ENCODE data around the gene USP12. TPM values are rescaled to one million over a fixed set of nuclear protein-coding genes. Genes with fewer than 3 reads are reported as not detected.
"Not testable (repeated sequence)": the region's sequence is repeated elsewhere in the genome, so short reads cannot be mapped to it uniquely, and the experiment has no call there.

USP12 gene
- total RNA-seq, 2 donors from 2014 or later: 51.4 to 78.6 TPM

DNA sequence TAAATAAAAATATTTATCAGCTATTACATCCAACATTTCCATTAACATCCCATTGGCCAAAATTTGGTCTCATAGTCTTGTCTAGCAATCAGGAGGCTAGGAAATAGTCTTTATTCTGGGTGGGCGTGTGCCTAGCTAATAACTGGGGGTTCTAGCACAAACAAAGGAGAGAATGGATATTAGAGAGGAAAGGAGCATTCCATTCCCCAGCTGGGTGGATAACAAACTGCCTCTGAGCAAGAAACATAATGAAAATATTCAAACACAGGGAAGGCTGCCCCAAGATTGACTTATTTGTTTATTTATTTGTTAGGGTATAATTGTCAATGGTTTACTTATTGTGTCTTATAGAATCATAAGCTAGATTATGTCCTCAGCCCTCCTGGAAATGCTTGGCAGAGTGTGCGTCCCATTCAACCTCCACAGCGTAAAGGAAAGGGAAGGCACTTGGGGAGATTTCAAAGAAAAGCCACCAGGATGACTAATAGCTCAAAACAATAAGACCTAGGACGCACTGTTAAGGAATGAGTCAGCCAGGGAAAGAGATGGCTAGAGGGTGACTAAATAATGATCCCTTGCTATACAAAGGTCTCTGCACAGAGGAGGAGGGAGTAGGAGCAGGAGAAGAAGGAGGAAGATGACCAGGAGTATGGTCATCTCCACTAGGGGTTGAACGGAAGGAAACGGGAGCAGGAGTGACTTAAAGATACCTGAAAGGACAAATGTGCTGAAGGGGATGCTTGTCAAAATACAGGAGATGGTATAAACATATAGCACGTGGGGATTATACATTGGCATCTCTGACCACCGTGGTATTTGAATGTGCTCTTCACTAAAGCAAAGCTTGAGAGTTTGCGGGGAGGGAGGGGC is 23.5 kb upstream of the USP12 start:
- Mint-ChIP-seq H3K36me3 (peaks cover 6% of the 10 kb centered on the region), H3K4me3 (peak overlapping the region; percentile 62), H3K27me3 (peaks cover 7% of the 10 kb centered on the region in 2 donors), H3K4me1 (ENCODE audit: low read depth in 2 of 2) (peaks cover 13 to 19% of the 10 kb centered on the region in 2 donors), H3K9me3 (no peaks in the 10 kb centered on the region), H3K27ac (peak overlapping the region in 1 of 2 donors; percentile 17)
- no peak for DNase-seq (ENCODE audit: low spot score)
- ATAC-seq: peak; percentile 86 to 94

DNA sequence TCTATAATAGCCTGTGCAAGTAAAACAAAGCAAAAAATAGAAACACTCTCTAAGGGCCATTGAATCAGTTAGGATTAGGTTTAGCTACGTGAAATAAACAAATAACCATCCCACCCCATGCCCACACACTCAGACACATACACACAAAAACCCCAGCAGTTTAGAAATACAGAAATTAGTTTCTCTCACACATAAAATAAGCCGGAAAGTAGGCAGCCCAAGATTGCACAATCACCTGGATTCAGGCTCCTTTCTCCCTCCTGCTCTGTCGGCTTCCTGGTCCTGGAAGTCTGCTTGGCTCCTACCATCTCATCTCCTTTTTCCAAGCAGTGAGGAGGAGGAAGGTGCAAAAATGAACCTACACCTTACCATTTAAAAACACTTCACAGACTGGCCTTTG is 22.6 kb upstream of the USP12 start:
- DNase-seq (ENCODE audit: low spot score) (no peak), ATAC-seq (no peak)
- H3K9me3 Mint-ChIP-seq: no peaks in the 10 kb centered on the region
- H3K27ac Mint-ChIP-seq: peak overlapping the region in 1 of 2 donors; percentile 38
- H3K4me1 Mint-ChIP-seq (ENCODE audit: low read depth in 2 of 2): peaks cover 13 to 19% of the 10 kb centered on the region in 2 donors
- peaks cover 6% of the 10 kb centered on the region for H3K36me3 Mint-ChIP-seq
- peak overlapping the region; percentile 27 for H3K4me3 Mint-ChIP-seq
- peaks cover 7 to 10% of the 10 kb centered on the region in 2 donors for H3K27me3 Mint-ChIP-seq

DNA sequence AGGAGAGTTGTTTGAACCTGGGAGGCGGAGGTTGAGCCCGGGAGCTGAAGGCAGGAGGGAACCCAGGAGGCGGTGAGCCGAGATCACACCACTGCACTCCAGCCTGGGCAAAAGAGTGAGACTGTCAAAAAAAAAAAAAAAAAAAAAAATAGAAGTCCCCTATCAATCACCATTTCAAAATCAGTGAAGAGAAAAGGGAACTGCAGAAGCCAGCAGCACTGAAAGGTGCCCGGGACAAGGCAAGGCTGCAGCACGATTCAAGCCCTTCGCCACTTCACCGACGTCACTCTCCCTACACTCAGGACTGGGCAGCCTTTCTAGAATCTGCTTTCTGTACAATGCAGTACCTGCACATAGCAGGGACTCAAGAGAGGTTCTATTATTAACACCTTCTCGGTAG is 21.9 kb upstream of the USP12 start:
- peaks cover 13 to 19% of the 10 kb centered on the region in 2 donors for H3K4me1 Mint-ChIP-seq (ENCODE audit: low read depth in 2 of 2)
- peak overlapping the region in 1 of 2 donors; percentile 48 for H3K27ac Mint-ChIP-seq
- no peaks in the 10 kb centered on the region for H3K9me3 Mint-ChIP-seq
- DNase-seq (ENCODE audit: low spot score): no peak
- H3K4me3 Mint-ChIP-seq: no peak overlapping the region
- ATAC-seq: no peak
- peaks cover 6% of the 10 kb centered on the region for H3K36me3 Mint-ChIP-seq
- peaks cover 11 to 12% of the 10 kb centered on the region in 2 donors for H3K27me3 Mint-ChIP-seq

DNA sequence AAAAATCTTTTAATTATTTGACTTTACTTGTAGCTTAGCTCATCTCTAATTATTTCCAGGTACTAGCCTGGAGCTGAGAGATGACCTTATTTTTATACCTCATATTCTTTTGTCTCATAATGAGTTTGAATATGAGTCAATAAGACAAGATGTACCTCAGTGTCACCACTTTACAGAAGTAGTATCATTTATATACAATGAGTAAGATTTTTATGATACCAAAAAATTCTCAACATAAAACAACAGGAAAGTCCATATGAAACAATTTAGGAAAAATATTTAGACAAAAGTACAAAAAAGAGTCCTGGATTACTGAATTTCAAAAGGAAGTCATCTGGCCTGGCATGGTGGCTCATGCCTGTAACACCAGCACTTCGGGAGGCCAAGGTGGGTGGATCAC is 21.4 kb upstream of the USP12 start:
- H3K27ac Mint-ChIP-seq: peak overlapping the region in 1 of 2 donors; percentile 48
- H3K4me1 Mint-ChIP-seq (ENCODE audit: low read depth in 2 of 2): peaks cover 13 to 19% of the 10 kb centered on the region in 2 donors
- no peaks in the 10 kb centered on the region for H3K9me3 Mint-ChIP-seq
- DNase-seq (ENCODE audit: low spot score) (no peak), ATAC-seq (no peak)
- peaks cover 3% of the 10 kb centered on the region for H3K36me3 Mint-ChIP-seq
- peaks cover 11 to 14% of the 10 kb centered on the region in 2 donors for H3K27me3 Mint-ChIP-seq
- no peak overlapping the region for H3K4me3 Mint-ChIP-seq

DNA sequence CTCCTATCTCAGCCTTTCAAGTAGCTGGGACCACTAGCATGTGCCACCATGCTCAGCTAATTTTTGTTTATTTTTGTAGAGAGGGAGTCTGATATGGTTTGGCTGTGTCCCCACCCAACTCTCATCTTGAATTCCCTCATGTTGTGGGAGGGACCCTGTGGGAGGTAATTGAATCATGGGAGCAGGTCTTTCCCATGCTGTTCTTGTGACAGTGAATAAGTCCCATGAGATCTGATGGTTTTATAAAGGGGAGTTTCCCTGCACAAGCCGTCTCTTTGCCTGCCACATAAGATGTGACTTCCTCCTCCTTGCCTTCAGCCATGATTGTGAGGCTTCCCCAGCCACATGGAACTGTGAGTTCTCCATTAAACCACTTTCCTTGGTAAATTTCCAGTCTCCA is 20.8 kb upstream of the USP12 start:
- H3K36me3 Mint-ChIP-seq; H3K9me3 Mint-ChIP-seq; ATAC-seq; DNase-seq (ENCODE audit: low spot score); H3K27ac Mint-ChIP-seq; H3K4me3 Mint-ChIP-seq: not testable (repeated sequence)
- peaks cover 11 to 14% of the 10 kb centered on the region in 2 donors for H3K27me3 Mint-ChIP-seq
- H3K4me1 Mint-ChIP-seq (ENCODE audit: low read depth in 2 of 2): peaks cover 13 to 19% of the 10 kb centered on the region in 2 donors

DNA sequence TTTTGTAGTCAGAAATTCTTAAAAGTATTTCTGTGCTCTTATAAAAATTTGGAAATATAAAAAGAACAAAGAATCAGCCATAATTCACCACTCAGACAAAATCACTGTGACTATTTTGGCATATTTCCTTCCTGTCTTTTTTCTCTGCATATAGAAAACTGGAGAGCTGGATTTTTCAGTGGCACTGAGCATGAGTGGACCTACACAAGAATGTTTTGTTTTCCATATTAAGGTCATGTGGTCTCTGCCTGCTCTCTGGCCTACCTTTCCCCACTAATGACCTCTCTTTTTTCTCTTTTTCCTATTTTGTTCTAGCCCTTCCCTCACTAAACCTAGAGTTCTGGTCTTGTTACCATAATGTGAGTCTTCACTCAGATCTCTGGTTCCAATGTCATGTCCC is 17.6 kb upstream of the USP12 start:
- Mint-ChIP-seq H3K36me3 (no peaks in the 10 kb centered on the region), H3K9me3 (no peaks in the 10 kb centered on the region), H3K27me3 (peaks cover 3 to 7% of the 10 kb centered on the region in 2 donors), H3K4me3 (no peak overlapping the region), H3K4me1 (ENCODE audit: low read depth in 2 of 2) (peaks cover 2 to 5% of the 10 kb centered on the region in 2 donors), H3K27ac (no peak overlapping the region)
- no peak for DNase-seq (ENCODE audit: low spot score)
- ATAC-seq: no peak

DNA sequence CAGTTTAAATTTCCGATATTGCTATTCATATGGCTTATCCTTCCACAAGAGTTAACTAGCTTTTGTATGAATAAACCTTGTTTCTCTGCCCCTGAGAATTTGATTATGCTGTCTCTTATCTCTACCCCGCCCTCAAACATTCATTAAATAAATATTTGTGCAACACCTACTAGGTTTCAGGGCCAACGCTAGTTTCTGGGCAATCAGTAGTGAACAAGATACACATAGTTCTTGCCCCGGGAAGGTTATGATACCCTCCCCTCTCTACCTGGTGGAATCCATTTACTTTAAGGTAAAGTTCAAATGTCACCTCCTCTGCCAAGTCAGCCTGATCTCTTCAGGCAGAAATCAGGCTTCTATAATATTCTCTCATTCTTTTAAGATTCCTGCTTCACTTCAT is 16.6 kb upstream of the USP12 start:
- DNase-seq (ENCODE audit: low spot score): no peak
- no peak overlapping the region for H3K4me3 Mint-ChIP-seq

DNA sequence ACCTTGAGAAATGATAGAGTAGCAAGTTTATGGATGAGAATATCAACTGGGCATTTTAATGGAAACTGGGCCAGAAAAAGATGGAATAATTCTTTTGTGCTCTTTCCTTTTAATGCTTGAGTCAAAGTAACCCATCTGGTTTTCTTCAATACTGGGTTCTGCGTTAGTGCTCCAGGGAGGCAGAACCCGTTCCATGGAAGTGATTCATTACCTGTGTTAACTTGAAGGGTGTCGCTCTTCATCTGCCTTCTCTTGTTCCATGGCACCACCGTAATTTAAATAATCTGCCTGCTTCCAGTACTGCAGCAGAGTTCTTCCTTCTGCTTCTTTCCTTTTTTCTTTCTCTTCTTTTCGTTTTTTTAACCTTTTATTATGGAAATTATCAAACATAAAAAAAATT is 14.7 kb upstream of the USP12 start:
- Mint-ChIP-seq H3K9me3 (no peaks in the 10 kb centered on the region), H3K27me3 (peaks cover 10 to 14% of the 10 kb centered on the region in 2 donors), H3K36me3 (no peaks in the 10 kb centered on the region), H3K4me3 (no peak overlapping the region), H3K27ac (no peak overlapping the region), H3K4me1 (ENCODE audit: low read depth in 2 of 2) (peaks cover 3 to 5% of the 10 kb centered on the region in 2 donors)
- no peak for DNase-seq (ENCODE audit: low spot score)
- no peak for ATAC-seq

More for the DNA sequence above, 16.6 kb upstream of the USP12 start:
- no peak for ATAC-seq
- no peaks in the 10 kb centered on the region for H3K4me1 Mint-ChIP-seq (ENCODE audit: low read depth in 2 of 2)
- no peaks in the 10 kb centered on the region for H3K36me3 Mint-ChIP-seq
- no peaks in the 10 kb centered on the region for H3K9me3 Mint-ChIP-seq
- H3K27me3 Mint-ChIP-seq: peaks cover 6 to 7% of the 10 kb centered on the region in 2 donors
- H3K27ac Mint-ChIP-seq: no peak overlapping the region

DNA sequence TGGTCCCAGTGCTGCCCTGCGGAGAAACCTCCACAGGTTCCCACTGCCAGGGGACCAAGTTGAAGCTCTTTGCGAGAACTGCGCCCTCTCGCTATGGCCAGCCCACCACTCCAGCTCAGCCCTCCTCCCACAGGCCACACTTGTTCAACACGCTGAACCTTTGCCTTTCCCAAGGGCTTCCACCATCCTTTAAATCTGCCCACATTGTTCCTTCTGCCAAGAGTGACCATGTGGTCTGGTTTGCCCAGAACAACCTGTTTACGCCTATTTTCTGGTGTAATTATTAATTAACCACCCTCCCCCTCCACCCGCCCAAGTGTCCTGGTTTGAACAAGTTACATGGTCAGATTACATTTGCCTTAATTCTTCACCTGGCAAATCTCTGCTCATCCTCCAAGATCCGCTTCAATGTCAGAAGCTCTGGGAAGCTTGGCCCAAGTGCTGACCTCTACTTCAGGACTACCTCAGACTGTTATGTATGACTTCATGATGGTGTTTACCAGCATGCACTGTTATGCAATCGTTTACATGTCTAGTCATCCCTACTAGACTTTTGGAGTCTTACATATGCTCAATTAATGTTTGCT is 12.0 kb upstream of the USP12 start:
- DNase-seq (ENCODE audit: low spot score) (no peak), ATAC-seq (no peak)
- Mint-ChIP-seq H3K4me3 (no peak overlapping the region), H3K4me1 (ENCODE audit: low read depth in 2 of 2) (peaks cover 3 to 5% of the 10 kb centered on the region in 2 donors), H3K27ac (no peak overlapping the region), H3K36me3 (no peaks in the 10 kb centered on the region), H3K9me3 (no peaks in the 10 kb centered on the region), H3K27me3 (peaks cover 10 to 18% of the 10 kb centered on the region in 2 donors)

DNA sequence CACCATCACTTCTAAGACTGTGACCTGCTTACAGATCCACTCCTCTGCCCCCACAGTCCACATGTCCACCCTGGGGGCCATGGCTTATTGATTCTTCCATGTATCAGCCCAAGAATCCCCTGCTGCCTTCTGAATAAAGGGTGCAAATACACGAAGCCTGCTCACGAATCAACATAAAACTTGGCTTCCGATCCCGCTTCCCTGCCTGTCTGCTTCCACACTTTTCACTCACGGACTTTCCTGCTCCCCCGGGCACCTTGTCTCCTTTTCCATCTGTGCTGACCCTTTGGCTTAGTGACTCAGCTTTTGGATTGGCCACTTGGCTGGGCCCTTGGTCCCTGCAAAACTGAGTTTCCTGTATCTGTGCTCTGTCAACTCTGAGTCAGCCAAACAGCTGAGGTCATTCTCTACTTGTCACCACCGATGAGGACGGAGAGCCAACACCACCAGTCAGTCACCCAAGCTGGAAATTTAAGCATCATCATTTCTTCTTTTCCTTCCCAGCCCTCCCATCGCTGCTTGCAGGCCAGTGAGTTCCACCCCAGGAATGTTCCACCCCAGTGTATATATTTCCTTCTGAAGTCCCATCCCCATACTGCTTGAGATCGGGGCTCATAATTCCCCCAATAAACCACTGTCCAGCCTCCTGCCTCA is 11.4 kb upstream of the USP12 start:
- no peak for DNase-seq (ENCODE audit: low spot score)
- peaks cover 10 to 14% of the 10 kb centered on the region in 2 donors for H3K27me3 Mint-ChIP-seq
- peaks cover 3 to 5% of the 10 kb centered on the region in 2 donors for H3K4me1 Mint-ChIP-seq (ENCODE audit: low read depth in 2 of 2)
- peak in 1 of 2 donors; percentile 54 for ATAC-seq
- no peaks in the 10 kb centered on the region for H3K36me3 Mint-ChIP-seq
- H3K4me3 Mint-ChIP-seq: no peak overlapping the region
- H3K27ac Mint-ChIP-seq: no peak overlapping the region
- no peaks in the 10 kb centered on the region for H3K9me3 Mint-ChIP-seq

DNA sequence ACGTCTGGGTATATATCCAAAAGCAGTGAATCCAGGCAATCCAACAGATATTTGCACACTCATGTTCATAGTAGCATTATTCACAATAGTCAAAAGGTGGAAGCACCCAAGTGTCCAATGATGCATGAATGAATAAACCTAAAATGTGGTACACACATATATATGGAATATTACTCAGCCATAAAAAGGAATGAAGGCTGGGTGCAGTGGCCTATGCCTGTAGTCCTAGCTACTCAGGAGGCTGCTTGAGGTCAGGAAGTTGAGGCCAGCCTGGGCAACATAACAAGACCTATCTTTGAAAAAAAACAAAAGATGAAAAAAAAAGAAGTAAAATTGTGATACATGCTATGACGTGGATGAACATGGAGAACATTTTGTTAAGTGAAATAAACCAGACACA is 10.4 kb upstream of the USP12 start:
- ATAC-seq: no peak
- Mint-ChIP-seq H3K27ac (no peak overlapping the region), H3K4me1 (ENCODE audit: low read depth in 2 of 2) (peaks cover 3 to 5% of the 10 kb centered on the region in 2 donors), H3K36me3 (no peaks in the 10 kb centered on the region), H3K27me3 (peaks cover 10 to 14% of the 10 kb centered on the region in 2 donors), H3K9me3 (no peaks in the 10 kb centered on the region), H3K4me3 (no peak overlapping the region)
- no peak for DNase-seq (ENCODE audit: low spot score)

DNA sequence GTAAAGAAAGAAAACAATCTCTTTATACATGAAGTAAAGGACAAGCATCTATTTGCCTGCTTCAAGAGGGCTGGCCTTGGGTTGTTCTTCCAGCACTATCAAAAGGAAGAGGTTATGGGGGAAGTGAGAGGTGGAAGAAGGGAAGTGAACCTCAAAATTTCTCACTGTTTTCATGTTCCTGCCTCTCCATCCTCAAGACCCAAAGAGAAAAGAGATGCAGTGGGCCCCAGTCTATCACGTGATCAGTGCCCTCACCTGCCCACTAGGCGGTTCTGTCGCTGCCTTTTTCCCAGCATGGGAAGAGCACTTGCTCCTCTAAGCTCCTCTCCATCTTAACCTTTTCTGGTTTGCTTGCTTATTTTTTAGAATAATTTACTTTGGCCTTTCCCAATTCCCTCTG is 6.2 kb upstream of the USP12 start:
- peaks cover 8 to 17% of the 10 kb centered on the region in 2 donors for H3K4me1 Mint-ChIP-seq (ENCODE audit: low read depth in 2 of 2)
- ATAC-seq (no peak), DNase-seq (ENCODE audit: low spot score) (no peak)
- H3K4me3 Mint-ChIP-seq: no peak overlapping the region
- peaks cover 3 to 10% of the 10 kb centered on the region in 2 donors for H3K27me3 Mint-ChIP-seq
- peak overlapping the region in 1 of 2 donors; percentile 49 for H3K27ac Mint-ChIP-seq
- no peaks in the 10 kb centered on the region for H3K36me3 Mint-ChIP-seq
- no peaks in the 10 kb centered on the region for H3K9me3 Mint-ChIP-seq

DNA sequence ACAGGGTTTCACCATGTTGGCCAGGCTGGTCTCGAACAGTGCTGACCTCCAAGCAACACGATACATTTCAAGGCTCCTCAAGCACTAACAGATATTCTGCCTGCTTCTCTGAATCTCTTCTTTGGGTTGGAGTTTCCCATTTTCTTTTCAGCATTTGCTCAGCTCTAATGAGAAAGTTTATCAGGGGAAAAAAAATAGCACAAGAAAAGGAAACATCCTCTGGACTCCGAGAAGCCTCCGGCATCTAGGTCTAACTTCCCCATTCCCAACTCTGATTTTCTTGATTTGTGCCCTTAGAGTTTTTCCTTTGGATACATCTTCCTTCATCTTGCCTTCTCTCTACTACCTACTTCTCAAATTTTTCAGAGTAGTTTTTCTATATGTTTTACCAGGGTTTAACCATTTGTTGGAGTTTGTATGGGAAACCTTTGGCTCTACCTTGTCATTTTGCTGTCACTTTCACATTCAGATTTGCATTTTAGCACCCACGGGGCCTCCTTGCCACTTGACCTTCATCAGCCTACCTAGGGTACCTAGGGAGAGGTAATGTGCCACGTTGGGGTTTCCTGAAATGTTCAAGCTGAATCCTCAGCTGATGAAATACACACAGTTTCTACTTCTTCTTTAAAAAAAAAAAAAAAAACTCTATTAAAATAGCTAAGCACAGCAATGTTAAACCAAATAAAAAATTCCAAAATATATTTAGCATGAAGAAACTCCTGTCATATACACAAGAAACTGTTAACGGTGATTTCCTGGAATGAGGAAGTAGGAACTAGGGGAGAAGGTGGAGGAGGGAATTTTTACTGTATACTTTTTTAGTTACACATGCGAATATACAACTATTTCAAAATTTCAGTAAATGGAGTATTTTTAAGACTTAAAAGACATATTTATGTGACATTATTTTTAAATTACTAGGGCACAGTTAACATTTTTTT is 5.1 kb upstream of the USP12 start:
- no peak overlapping the region for H3K27ac Mint-ChIP-seq
- H3K4me3 Mint-ChIP-seq: no peak overlapping the region
- H3K36me3 Mint-ChIP-seq: no peaks in the 10 kb centered on the region
- peaks cover 13 to 25% of the 10 kb centered on the region in 2 donors for H3K4me1 Mint-ChIP-seq (ENCODE audit: low read depth in 2 of 2)
- DNase-seq (ENCODE audit: low spot score) (no peak), ATAC-seq (no peak)
- no peaks in the 10 kb centered on the region for H3K9me3 Mint-ChIP-seq
- H3K27me3 Mint-ChIP-seq: peaks cover 3 to 7% of the 10 kb centered on the region in 2 donors

Data from natural killer cell treated with Interleukin-12 subunit alpha and Interleukin-12 subunit beta and Interleukin-15 and Interleukin-18, amount 100 ng/mL, for 72 hours (primary cell).